Keratinocyte (primary cell): ENCODE measurements around the gene PDE6G. TPM values are rescaled to one million over a fixed set of nuclear protein-coding genes. Genes with fewer than 3 reads are reported as not detected.

Source experiments
- DNase-seq: peaks from one replicate; pipeline ENCODE4 v3.0.0-alpha.2; 2011; ENCODE audit warnings: low read depth, missing footprints, low spot score
- FAIRE-seq: peaks from 2 replicates; lab custom pipeline; 2011; peaks lifted over from hg19 to GRCh38; lab: Jason Lieb, UNC
- H2AFZ ChIP-seq: 2 replicates; pipeline ENCODE4 v1.6.0; 2012; ENCODE audit warnings: low read length, control low read depth, inconsistent platforms; ENCODE audit not compliant: control insufficient read depth
- H3K27ac ChIP-seq: 2 replicates; pipeline ENCODE4 v1.5.1; 2011; ENCODE audit warnings: low read length; ENCODE audit not compliant: control insufficient read depth, insufficient read depth
- H3K27me3 ChIP-seq: 3 replicates; pipeline ENCODE4 v1.6.0; 2011; ENCODE audit warnings: low read length; ENCODE audit not compliant: control insufficient read depth, insufficient read depth; ENCODE audit errors: extremely low read depth
- H3K36me3 ChIP-seq, 2 experiments: 2 replicates in 1 of 2; 3 replicates in 1 of 2; pipeline ENCODE4 v1.5.1; 2011; ENCODE audit warnings: low read length in 2 of 2, mild to moderate bottlenecking in 1 of 2; ENCODE audit not compliant: control insufficient read depth in 2 of 2, insufficient read depth in 2 of 2; ENCODE audit errors: extremely low read depth in 1 of 2
- H3K4me1 ChIP-seq: 3 replicates; pipeline ENCODE4 v1.5.1; 2011; ENCODE audit warnings: low read length; ENCODE audit not compliant: control insufficient read depth, insufficient read depth; ENCODE audit errors: extremely low read depth
- H3K4me2 ChIP-seq: 3 replicates; pipeline ENCODE4 v1.6.0; 2011; ENCODE audit warnings: low read depth, low read length; ENCODE audit not compliant: control insufficient read depth, insufficient read depth; ENCODE audit errors: extremely low read depth
- H3K4me3 ChIP-seq, 3 experiments: fragments of 200-600 bp in 1 of 3; sonication (generic) in 1 of 3; 2 replicates in 2 of 3; 3 replicates in 1 of 3; pipeline ENCODE4 v1.5.1; 2011 to 2016; ENCODE audit warnings: low read length in 3 of 3, mild to moderate bottlenecking in 3 of 3, control low read depth in 2 of 3, inconsistent platforms in 1 of 3, low read depth in 1 of 3, mixed read lengths in 1 of 3, mixed run types in 1 of 3, moderate library complexity in 1 of 3; ENCODE audit not compliant: control insufficient read depth in 2 of 3, insufficient read depth in 2 of 3; ENCODE audit errors: extremely low read depth in 1 of 3
- H3K79me2 ChIP-seq: 2 replicates; pipeline ENCODE4 v1.6.0; 2012; ENCODE audit warnings: low read length; ENCODE audit not compliant: control insufficient read depth, insufficient read depth
- H3K9ac ChIP-seq: 3 replicates; pipeline ENCODE4 v1.6.0; 2011; ENCODE audit warnings: low read length; ENCODE audit not compliant: control insufficient read depth, insufficient read depth; ENCODE audit errors: extremely low read depth
- H3K9me1 ChIP-seq: 3 replicates; pipeline ENCODE4 v1.6.0; 2011; ENCODE audit warnings: low read length; ENCODE audit not compliant: control insufficient read depth, insufficient read depth; ENCODE audit errors: extremely low read depth
- H3K9me3 ChIP-seq: 2 replicates; pipeline ENCODE4 v1.5.1; 2012; ENCODE audit warnings: low read depth, low read length; ENCODE audit not compliant: control insufficient read depth
- H4K20me1 ChIP-seq: 3 replicates; pipeline ENCODE4 v1.6.0; 2011; ENCODE audit warnings: low read length; ENCODE audit not compliant: control insufficient read depth, insufficient read depth; ENCODE audit errors: extremely low read depth
- EZH2 ChIP-seq: IDR thresholded peaks from one replicate; pipeline ENCODE4 v1.6.1; 2012; ENCODE audit warnings: inconsistent platforms, mild to moderate bottlenecking, low read length, moderate library complexity
- dilution Hi-C: fragments of 300-500 bp; cut with MboI; formaldehyde crosslinking; loops from one replicate; pipeline ENCODE4 v1.7.0; 2020; ENCODE audit warnings: low sequenced_read_pairs; ENCODE audit not compliant: extremely low pct_ligation_motif_present
- polyA plus RNA-seq, 5 experiments: library from polyadenylated mRNA; depleted of rRNA in 3 of 5; stranded (reverse) in 3 of 5; stranded (forward) in 1 of 5; unstranded in 1 of 5; fragments of >200 nt; gene quantifications; 1 replicate in 1 of 5; 2 replicates in 3 of 5; 3 replicates in 1 of 5; pipeline versions ENCODE4 v1.2.1 to v1.2.3, GENCODE V29; 2011 to 2012; ENCODE audit warnings: missing spikeins in 2 of 5, low read depth in 1 of 5, low replicate concordance in 1 of 5
- TF ChIP-seq, protein P1 (sequence below), 3 experiments: IDR thresholded peaks in 1 of 3; conservative IDR thresholded peaks in 1 of 3; optimal IDR thresholded peaks in 1 of 3; 2 replicates in 2 of 3; 3 replicates in 1 of 3; pipeline versions ENCODE3 to v1.5.1; 2011; ENCODE audit warnings: low read length in 3 of 3, mild to moderate bottlenecking in 3 of 3, moderate library complexity in 2 of 3, control low read depth in 1 of 3, inconsistent platforms in 1 of 3; ENCODE audit not compliant: insufficient read depth in 2 of 3; ENCODE audit errors: extremely low read depth in 1 of 3

PDE6G gene
- polyA plus RNA-seq, 1 donor (not counting 4 experiments of a cell fraction or from before 2014, with no cell fraction given), result not detected

- Histone ChIP-seq H3K27me3 (no peaks in the 10 kb centered on the region), H3K9me1 (peaks cover 3% of the 10 kb centered on the region), H2AFZ (no peak overlapping the region), H3K4me2 (no peak overlapping the region), H3K9ac (no peak overlapping the region), H3K4me1 (no peaks in the 10 kb centered on the region), H4K20me1 (peaks cover 9% of the 10 kb centered on the region), H3K4me3 (no peak overlapping the region), H3K9me3 (no peaks in the 10 kb centered on the region), H3K79me2 (peaks cover 25% of the 10 kb centered on the region), H3K27ac (no peak overlapping the region), H3K36me3 (peaks cover 34 to 53% of the 10 kb centered on the region in 2 experiments)
- TF ChIP-seq, protein P1, sequence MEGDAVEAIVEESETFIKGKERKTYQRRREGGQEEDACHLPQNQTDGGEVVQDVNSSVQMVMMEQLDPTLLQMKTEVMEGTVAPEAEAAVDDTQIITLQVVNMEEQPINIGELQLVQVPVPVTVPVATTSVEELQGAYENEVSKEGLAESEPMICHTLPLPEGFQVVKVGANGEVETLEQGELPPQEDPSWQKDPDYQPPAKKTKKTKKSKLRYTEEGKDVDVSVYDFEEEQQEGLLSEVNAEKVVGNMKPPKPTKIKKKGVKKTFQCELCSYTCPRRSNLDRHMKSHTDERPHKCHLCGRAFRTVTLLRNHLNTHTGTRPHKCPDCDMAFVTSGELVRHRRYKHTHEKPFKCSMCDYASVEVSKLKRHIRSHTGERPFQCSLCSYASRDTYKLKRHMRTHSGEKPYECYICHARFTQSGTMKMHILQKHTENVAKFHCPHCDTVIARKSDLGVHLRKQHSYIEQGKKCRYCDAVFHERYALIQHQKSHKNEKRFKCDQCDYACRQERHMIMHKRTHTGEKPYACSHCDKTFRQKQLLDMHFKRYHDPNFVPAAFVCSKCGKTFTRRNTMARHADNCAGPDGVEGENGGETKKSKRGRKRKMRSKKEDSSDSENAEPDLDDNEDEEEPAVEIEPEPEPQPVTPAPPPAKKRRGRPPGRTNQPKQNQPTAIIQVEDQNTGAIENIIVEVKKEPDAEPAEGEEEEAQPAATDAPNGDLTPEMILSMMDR (optimal IDR thresholded peaks at IDR 0.05 in 1 of 3, IDR thresholded peaks at IDR 0.05 in 1 of 3, conservative IDR thresholded peaks at IDR 0.05 in 1 of 3; ENCODE audit: extremely low read depth in 1 of 3, insufficient read depth in 2 of 3, low read length in 3 of 3), result no peak
- no peak for TF ChIP-seq EZH2
- no peak for FAIRE-seq
- no peak for DNase-seq
- dilution Hi-C loops, result no loop called here
Measured at GRCh38 chr17:81608605-81609004, 47.7 kb downstream of the PDE6G start.

GRCh38 chr17:81608082-81608481 lies 48.3 kb downstream of the PDE6G start:
- TF ChIP-seq EZH2, result no peak
- TF ChIP-seq, protein P1 (optimal IDR thresholded peaks at IDR 0.05 in 1 of 3, IDR thresholded peaks at IDR 0.05 in 1 of 3, conservative IDR thresholded peaks at IDR 0.05 in 1 of 3; ENCODE audit: extremely low read depth in 1 of 3, insufficient read depth in 2 of 3, low read length in 3 of 3), result no peak
- H3K4me3 ChIP-seq, result no peak overlapping the region
- H3K9me1 ChIP-seq, result peaks cover 3% of the 10 kb centered on the region
- FAIRE-seq (no peak), DNase-seq (no peak)
- no peaks in the 10 kb centered on the region for H3K4me1 ChIP-seq
- H3K9ac ChIP-seq, result no peak overlapping the region
- peaks cover 36 to 48% of the 10 kb centered on the region in 2 experiments for H3K36me3 ChIP-seq
- H3K79me2 ChIP-seq, result peaks cover 21% of the 10 kb centered on the region
- dilution Hi-C loops, result no loop called here
- no peaks in the 10 kb centered on the region for H3K9me3 ChIP-seq
- H4K20me1 ChIP-seq, result peaks cover 5% of the 10 kb centered on the region
- no peak overlapping the region for H3K27ac ChIP-seq
- no peak overlapping the region for H3K4me2 ChIP-seq
- no peak overlapping the region for H2AFZ ChIP-seq
- no peaks in the 10 kb centered on the region for H3K27me3 ChIP-seq
